Stimulated activated CD8-positive, alpha-beta memory T cell treated with anti-CD3 and anti-CD28 coated beads, Interleukin-15, amount 100 ng/mL, for 4 hours (primary cell): ENCODE data around the gene DPYSL4.
A peak's percentile ranks its signal among the peaks of the same experiment; 100 is the strongest.

Source experiments
- DNase-seq, 2 donors: peaks; one replicate each; pipeline ENCODE4 v3.0.0-alpha.2; 2020; ENCODE audit warnings: low read depth in 2 of 2

The DPYSL4 gene

DNA sequence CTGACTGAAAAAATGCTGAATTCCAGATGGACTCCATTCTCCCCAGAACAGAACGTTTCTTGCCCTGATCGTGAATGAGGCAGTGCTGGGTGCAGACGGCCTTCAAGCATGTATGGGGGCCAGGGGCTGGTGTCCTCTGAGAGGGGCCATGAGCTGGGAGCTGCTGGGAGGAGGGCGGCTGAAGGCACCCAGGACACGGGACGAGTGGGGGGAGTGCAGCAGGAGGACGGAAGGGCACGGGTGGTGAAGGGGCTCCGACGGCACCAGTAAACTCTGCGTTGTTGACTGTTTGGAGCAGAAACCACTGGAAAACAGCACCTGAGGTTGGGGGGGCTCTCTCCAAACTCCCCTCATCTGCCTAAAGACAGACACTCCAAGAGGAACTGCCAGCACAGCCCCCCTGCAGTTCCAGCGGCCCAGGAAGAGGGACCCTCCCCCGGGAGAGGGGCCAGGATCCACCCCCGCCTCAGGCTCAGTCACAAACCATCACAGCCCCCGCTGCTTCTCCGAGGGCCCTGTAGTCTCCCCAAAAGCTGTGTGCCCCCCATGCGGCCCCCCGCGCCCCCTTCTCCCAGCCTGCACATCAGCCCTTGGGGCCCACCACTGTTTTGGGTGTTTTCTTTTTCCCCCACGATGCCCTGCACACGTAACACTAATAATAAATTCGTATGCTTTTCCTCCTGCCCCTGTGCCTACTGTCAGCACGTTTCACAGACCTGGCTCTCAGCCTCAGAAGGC, 55.5 kb downstream of the DPYSL4 start:
- DNase-seq: no peak

DNA sequence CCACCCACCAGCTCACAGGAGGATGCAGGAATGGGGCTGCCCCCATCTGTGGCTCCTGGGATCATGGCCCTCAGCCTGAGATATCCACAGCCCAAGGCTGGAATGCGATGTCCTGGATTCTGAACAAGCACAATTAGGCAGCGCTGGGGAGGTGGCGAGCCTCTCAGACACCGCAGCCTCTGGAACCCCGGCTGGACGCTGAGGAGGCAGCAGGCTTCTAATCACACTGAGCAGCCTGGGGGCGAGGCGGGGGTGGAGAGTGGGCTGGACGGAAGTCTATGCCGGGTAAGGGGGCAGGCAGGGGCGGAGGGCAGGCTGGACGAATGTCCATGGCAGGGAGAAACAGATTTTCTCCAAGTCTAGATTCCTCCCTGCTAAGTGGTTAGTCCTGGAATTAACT, 56.4 kb downstream of the DPYSL4 start:
- DNase-seq: no peak

DNA sequence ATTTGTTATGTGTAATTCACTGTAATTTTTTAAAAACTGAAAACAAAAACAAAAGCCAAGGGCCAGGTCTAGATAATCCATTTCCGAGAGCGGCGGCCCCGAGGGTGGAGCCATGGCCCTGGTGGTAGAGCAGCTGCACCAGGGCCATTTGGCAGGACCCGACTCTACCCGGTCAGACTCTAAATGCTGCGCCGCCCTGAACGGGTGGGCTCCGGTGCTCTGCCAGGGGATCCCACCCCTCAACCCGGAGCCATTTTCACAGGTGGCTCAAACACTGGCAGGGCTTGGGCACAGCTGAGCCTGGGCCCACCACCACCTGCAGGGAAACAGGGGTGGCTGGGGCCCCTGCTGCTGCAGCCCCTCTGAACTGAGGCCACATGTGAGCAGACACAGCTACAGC, 56.9 kb downstream of the DPYSL4 start:
- DNase-seq: no peak

DNA sequence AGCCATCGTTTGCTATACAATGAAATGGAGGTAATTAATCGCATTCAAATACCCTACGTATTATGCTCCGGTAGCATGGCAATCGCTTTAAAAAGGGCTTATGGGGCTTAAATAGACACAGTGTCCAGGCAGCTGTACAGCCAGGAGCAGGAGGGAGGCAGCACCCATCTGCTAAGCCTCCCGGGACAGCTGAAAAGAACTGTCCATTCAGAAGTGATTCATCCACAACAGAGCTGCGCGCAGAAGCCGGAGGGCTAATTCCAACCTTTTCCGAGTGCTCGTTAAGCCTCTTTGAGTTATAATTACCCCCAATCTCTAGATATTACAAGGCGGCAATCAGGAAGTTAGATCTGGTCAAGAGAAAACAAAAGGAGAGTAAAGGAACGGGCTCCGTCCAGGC, 58.3 kb downstream of the DPYSL4 start:
- no peak for DNase-seq

DNA sequence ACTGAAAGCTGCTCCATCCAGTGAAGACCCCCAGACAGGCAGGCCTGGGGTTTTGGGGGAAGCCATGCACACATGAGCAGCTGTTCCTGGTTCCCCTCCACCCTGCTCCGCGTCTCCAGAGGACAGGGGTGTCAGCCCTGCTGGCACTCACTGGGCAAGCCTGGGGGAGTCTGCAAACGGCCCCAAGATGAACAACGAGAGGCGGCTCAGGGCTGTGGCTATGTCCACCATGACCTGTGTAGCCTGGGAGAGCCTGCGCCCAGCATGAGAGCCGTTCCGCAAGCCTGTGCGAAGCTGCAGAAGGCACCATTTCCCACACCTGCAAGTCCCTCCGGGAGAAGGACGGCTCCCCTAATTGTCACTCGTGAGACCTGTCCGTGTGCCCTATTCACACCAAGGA, 59.5 kb downstream of the DPYSL4 start:
- DNase-seq: no peak

DNA sequence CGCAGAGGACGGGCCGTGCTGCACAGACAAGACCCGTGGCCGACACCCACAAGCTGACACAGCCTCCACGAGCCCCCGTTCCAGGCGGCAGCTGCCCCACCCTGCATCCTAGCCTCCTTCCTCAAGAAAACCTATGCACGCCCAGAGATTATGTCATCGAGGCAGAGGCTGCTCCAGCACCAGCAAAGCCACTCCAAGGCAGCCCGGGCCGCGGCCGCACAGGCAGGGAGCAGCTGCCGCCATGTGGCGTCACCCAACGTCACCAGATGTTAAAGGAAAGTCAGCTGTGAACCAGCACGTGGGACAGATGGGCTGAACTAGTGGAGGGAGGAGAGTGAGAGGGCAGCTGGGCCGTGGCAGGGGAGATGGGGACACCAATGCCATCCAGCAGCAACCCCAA, 61.2 kb downstream of the DPYSL4 start:
- no peak for DNase-seq

DNA sequence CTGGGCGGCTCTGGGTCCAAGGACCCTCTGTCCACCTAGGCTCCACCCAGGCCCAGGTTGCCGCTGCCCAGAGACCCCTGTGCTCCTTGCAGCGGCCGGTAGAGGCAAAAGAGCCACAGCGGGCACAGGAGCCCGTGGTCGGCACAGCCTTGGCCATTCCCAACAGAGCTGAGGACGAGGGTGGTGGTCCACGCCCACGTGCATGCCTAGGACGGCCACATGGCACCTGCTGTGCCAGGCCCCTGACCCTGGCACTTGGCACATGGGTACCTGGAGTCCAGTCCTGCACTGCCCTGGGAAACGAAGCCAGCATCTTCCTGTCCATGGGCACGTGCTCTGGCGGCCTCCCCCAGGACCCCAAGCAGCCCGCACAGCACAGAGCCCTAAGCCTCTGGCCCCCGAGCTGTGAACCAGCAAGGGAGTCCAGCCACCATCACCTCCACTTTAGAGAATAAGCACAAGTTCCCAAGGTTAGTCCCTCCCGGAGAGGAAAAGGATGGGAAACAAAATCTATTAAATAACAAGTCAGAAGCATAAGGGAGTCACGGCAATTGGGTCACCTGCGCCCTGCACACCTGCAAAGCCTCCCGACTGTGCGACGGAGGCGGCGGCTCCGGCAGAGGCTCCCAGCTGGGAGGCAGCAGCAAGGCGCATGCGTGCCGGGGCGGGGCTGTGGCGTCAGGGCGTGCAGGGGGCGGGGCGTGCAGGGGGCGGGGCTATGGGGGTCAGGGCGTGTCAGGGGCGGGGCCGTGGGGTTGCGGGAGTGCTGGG, 61.9 kb downstream of the DPYSL4 start:
- peak in 1 of 2 donors; percentile 41 for DNase-seq

DNA sequence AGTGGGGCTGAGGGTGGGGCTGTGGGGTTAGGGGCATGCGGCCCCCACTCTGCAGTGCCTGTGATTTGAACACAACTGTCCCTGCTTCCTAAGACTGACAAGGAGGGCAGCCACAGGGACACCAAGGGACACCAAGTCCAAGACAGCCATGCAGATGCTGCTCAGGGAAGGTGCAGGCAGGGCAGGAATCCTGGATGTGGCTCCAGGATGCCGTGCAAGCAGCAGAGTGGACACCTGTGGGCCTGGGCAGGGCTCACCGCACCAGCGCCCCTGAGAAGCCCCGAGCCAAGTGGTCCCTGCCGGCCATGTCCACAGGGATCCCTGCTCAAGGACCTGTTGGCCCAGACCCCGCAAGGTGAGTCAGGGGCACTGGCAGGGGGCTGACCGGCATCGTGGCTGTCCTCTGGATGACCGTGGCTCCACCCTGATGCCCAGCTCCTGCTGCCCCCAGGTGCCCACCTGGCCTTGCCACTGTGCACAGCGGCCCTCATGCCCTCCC, 62.5 kb downstream of the DPYSL4 start:
- no peak for DNase-seq

DNA sequence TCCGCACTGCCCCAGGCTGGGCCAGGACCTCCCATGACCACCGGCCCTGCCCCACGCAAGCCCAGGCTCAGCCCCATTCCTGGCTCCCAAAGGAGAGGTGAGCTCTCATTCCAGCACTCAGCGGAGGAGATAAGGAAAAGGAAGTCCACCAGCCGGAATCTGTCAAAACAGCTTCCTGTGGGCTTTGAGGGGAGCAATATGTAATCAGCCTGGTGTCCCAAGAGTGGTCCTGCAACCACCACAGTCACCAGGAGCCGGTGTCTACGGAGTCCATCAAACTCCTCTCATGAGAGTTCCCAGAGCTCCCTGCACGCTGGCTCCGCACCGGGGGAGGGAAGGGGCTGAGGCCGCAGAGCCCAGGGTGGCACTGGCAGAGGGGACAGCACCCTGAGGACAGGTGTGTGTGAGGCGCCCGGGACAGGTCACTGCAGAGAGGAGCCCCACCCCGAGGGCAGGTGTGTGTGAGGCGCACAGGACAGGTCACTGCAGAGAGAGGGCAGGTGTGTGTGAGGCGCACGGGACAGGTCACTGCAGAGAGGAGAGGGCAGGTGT, 63.2 kb downstream of the DPYSL4 start:
- no peak for DNase-seq

DNA sequence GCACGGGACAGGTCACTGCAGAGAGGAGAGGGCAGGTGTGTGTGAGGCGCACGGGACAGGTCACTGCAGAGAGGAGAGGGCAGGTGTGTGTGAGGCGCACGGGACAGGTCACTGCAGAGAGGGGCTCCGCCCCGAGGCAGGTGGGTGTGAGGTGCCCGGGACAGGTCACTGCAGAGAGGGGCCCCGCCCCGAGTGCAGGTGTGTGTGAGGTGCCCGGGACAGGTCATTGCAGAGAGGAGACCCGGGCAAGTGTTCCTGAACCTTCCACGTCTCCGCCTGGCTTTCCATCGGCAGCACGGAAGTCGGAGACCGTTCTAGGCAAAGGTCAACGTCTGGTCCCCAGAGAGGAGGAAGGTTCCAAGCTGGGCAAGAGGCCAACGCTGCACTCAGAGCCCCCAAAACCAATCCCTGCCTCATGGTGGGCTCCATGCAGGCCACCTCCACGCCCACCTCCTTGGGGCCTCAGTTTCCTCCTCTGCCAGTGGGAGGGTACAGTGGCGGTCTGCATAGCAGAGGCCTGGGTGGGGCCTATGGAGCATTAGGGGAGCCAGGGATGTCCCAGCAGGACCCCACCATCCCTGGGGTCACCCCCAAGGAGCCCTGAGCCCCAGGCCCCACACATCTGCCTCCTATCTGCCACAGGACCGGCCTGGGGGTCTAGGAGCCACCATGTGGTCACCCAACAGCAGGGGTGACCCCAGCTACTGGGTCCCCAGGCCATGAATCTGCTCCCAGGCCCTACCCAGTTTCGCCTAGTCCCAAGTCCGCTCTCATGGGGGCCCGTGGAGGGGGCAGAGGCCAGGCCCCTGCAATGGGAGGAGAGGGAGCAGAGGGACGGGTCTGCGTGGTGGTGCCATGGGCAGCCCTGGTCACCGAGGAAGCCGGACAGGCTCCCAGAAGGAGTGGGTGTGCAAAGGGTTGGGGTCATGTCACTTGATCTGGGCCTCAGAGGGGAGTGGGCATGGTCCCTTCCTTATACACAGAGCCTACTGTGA, 64.0 kb downstream of the DPYSL4 start:
- no peak for DNase-seq

DNA sequence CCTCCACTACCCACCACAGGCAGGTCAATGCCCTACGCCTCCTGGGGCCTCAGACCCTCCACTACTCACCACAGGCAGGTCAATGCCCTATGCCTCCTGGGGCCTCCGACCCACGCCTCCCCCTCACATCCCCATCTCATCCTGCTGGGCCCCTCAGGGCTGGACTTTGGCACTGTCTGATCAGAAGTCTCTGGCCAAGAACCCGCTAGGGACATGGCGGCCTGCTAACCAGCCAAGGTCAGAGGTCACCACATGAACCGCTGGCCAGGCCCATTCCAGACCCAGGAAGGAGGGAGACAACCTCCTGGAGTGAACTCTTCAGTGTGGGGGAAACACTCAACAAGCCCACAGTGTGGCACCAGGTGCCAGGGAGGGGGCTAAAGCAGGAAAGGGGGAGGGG, 65.2 kb downstream of the DPYSL4 start:
- no peak for DNase-seq

DNA sequence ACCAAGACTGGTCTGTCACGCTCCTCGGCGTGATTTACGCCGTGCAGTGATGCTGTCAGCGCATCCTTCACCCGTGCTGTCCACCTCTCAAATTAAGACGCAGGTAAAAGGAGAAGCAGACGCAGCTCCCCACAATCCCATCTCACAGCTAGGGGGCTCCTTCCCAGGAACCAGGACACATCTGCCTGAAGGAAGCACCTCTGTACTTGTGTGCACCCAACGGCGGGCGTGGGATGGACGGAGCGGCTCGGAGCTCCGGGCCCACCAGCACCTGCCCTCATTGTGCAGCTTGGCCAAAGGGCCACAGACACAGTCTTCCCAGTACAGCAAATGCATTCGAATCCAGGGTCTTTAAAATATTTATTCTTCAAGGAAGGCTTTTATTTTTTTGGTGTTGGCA, 65.7 kb downstream of the DPYSL4 start:
- DNase-seq: no peak

DNA sequence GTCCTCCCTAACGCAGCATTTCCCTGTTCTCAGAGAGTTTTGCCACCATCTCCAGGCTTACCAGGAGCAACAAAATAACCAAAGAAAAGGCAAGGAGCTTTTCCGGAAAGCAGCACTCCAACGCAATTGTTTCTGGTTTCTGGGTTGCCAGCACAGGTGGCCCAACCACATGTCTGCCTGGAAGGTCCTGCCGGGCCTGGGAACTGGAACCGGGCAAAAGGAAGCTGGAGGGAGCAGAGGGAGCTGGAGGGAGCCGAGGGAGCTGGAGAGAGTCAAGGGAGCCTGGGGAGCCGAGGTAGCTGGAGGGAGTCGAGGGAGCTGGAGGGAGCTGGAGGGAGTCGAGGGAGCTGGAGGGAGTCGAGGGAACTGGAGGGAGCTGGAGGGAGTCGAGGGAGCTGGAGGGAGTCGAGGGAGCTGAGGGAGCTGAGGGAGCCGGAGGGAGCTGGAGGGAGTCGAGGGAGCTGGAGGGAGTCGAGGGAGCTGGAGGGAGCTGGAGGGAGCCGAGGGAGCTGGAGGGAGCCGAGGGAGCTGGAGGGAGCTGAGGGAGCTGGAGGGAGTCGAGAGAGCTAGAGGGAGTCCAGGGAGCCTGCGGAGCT, 66.4 kb downstream of the DPYSL4 start:
- no peak for DNase-seq

DNA sequence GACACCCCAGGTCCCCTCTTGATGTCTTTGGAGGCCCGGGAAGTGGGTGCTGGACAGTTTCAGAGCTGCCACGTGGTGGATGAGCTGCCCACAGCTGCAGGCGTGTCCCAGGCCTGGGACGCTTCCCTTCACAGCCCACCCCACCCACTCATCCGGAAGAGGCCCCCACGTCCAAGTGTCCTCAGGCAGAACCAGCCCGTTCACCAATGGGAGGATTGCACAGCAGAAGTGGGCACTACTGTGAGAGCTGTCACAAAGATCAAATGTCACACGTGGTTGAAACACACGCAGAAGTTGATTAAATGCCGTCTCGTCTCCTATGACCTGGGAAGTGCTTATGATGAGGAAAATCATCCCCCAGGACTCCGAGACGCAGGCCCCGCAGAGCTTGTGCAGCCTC, 68.1 kb downstream of the DPYSL4 start:
- no peak for DNase-seq
